ENCODE data around the gene NTHL1.

DNA sequence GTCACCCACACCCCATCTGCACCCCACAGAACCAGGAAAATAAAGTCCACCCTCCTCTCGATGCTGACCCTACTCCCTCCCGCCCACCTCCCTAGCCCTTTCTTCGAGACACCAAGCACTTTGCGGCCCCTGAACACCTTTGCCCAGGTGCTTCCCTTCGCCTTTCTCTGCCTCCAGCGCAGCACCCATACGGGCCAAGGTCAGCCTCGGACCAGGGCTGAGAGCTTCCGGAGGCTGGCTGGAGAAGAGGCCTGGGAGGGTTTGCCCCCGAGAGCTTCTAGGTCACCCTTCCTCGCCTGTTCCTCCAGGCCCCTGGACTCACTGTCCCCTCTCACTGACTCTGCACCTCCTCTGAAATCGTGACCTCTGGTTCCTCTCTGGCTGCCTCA is 23.6 kb downstream of the NTHL1 start:
- TF ChIP-seq SP1 (IDR thresholded peaks at IDR 0.05): no peak
- TF ChIP-seq BHLHE40 (IDR thresholded peaks at IDR 0.05; ENCODE audit: borderline replicate concordance): no peak
- no peak for TF ChIP-seq FOXM1 (IDR thresholded peaks at IDR 0.05; ENCODE audit: borderline replicate concordance)
- no peak for TF ChIP-seq FOXK2 (IDR thresholded peaks at IDR 0.05)
- TF ChIP-seq ELF4 (IDR thresholded peaks at IDR 0.05): no peak
- TF ChIP-seq ZNF384 (IDR thresholded peaks at IDR 0.05): no peak
- TF ChIP-seq, protein P1, sequence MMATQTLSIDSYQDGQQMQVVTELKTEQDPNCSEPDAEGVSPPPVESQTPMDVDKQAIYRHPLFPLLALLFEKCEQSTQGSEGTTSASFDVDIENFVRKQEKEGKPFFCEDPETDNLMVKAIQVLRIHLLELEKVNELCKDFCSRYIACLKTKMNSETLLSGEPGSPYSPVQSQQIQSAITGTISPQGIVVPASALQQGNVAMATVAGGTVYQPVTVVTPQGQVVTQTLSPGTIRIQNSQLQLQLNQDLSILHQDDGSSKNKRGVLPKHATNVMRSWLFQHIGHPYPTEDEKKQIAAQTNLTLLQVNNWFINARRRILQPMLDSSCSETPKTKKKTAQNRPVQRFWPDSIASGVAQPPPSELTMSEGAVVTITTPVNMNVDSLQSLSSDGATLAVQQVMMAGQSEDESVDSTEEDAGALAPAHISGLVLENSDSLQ (IDR thresholded peaks at IDR 0.05): no peak
- TF ChIP-seq SUZ12 (IDR thresholded peaks at IDR 0.05): no peak
- no peak for TF ChIP-seq NFRKB (IDR thresholded peaks at IDR 0.05)
- no peak for TF ChIP-seq TARDBP (IDR thresholded peaks at IDR 0.05)
- no peak for TF ChIP-seq ARNT (IDR thresholded peaks at IDR 0.05)

All from HEK293T (cell line).